ENCODE measurements around the gene RBMS3.
"Not testable (repeated sequence)": the region's sequence is repeated elsewhere in the genome, so short reads cannot be mapped to it uniquely, and the experiment has no call there.

RBMS3 gene

DNA sequence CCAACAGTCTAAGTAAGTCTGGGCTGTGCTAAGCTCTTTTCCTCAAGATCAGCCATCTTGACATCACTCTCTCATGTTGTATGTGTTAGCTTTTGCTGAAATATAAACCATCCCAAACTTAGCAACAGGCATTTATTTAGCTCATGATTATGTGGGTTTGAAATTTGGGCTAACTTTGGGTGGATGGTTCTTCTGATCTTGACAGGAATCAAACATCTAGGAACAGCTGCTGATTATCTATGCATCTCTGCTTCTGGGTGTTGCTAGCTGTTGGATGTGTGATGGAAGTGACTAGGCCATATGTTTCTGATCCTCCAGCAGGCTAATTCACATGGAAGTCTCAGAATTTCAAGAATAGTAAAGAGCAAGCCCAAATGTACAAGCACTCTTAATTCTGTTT is 710.3 kb downstream of the RBMS3 start:
- no peak for DNase-seq

DNA sequence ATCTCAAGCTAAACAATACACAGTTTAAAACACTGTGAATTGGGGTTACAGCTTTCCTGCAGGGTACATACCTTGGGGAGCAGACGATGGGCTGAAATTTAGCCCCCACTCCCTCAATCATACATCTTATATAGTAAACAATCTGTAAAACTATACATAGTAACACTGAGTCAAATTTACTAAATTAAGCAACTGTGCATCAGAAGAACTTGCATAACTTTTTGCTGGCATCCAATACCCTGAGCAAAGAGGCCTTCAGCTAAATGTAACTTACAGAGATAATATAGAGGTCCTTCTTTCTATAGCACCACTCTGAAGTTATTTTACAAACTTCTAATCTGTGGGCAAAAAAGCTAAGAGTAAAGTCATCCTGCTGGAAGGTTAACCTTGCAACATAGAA is 721.9 kb downstream of the RBMS3 start:
- no peak for DNase-seq

DNA sequence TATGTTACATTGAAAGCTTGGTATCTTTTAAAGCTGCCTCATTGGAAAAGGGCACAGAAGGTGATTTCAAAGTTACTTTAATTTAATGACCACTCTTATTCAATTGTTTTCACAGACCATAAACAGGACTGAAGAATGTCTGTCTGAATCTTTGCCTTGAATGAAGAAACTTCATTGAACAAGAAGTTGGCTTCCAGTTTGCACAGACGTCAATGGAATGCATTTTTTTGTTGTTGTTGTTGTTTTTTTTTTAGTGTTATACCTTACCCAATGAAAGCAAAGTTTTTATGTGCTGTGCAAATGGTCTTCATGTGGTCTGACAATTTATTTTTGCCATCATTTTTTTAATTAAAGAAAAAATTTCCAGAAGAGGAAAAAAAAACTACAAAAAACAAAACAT is 722.9 kb downstream of the RBMS3 start:
- DNase-seq: no peak

DNA sequence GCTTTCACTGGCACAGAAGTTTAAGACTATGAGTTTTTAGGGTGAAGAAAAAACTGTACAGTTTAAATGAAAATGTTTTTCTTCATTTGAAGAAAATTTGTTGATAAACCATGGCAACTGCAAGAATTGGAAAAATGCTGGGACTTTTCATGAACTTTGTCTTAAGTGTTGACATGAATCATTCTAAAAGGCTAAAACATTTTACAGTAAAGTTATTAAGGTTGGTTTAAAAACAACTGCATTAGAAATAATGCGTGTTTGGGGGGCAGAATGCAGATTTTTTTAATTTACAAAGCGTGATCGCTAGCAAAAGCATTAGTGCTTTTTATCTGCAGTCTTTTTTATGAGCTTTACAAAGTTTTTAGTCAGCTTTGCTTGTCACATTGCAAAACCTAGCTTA is 723.6 kb downstream of the RBMS3 start:
- DNase-seq: no peak

DNA sequence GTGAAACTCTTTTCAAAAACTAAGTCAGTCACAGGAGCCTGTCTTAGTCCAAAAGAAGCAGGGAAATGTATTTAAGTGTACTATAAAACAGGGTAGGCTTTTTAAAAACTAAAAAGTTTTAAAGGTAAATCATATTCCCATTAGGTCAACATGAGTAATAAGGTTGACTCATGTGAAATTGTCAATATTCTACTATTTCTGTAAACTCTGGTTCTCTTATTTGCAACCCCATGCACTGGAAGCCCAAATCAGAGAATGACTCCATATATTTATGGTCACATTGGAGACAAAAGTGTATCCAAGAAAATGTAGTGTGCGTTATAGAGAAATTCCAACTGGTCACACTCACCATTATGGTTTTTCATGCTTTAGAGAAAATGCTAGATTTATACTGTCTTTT is 725.2 kb downstream of the RBMS3 start:
- no peak for DNase-seq

DNA sequence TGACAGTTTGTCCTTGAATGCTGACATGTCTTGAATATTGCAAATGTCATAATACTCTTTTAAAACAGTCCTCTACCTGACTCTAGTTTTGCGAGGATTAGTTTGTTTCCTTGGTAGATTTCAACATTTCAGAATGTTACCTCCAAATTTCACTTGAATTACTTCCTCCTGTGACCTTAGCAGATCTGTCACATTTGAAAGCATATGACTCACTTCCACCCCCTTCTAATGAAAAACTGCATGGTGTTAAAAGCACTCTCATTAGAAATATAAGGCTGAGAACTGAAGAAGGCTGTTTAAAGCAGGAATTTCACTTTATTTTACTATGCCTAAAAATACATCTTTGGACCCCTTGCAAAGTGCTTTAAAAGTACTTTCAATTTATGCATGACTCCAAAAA is 726.8 kb downstream of the RBMS3 start:
- DNase-seq: no peak

DNA sequence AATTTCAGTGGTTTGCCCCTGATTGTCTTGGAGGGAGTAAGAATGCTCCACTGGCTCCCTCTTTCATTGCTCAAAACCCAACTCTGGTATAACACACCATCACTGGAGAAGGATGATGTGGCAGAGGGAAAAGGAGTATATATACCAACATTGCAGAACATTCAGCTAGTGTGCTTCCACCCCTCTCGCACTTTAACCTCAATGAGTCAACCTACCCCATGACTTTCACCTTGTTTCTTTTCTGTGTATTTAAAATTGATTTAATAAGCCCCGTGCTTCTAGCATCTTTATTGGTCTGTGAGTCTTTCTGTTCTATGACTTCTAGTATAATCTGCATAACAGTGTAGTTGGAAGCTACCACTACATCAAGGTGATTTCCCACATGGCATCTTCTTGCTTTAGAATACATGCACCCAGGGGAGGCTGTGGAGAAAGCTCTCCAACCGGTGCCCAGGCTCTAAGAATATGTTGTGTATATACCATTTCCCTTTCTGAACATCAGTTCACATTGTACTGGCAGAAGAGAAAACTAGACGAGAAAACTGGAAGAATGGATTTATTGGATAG is 730.4 kb downstream of the RBMS3 start:
- no peak for DNase-seq

DNA sequence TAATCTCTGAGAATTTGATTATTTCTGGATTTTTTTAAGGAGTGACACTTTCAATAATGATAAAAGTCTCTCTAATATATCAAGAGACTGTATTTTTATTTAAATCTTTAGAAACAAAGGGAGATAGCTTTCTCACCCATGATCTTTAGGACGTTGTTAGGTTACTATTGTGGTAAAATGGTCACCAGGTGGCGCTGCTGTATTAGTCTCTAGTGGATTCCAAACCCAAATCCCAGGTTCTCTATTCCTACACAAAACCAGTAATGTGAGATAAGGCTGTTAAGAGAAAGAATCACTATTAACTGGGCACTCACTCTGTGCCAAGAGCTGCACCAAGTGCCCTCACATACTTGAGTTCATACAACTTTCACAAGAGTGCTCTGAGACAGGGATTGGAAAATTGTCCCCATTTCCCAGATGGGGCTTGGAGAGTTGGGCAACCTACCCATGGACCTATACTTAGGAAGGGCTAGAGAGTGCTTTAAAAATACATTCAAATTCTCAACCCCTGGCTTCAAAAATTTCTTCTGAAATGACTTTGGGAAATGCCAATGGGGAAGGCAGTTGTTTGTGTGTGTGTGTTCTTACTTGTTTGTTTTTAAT is 732.2 kb downstream of the RBMS3 start:
- DNase-seq: peak; percentile 42

DNA sequence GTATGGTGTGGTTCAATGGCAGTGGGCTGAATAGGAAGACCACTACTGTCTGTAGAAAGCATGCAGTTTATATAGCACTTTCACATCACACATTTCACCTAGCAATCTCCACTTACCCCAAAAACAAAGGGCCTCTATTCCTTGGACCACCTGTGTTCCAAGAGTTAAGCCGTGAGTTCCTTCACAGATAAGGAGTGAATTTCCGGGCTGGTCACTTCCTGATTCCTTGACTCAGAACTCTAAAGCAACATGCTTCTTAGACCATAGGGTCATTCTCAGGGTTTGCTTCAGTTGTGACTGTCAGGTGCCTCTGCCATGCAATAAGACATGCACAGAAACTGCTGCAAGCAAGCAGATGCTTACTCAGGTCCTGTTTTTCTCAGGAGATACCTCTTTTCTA is 737.0 kb downstream of the RBMS3 start:
- DNase-seq: no peak

DNA sequence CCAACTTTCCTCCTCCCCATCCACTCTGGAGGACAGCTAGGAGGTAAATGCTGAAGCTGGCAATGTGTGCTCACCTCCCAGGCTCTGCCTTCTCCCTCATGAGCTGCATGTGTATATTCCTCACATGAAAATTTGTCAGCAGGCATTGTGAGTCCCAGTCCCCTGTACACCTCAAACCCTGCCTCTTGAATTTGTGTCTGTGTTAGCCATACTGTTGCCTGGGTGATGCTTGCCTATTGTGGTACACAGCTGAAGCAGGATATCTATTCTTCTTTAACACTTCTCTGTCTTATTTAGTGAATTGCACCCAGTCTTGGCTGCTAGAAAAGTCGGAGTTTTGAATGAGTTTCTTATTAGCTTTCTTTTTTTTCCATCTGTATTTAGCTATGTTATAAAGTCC is 739.5 kb downstream of the RBMS3 start:
- DNase-seq: no peak

DNA sequence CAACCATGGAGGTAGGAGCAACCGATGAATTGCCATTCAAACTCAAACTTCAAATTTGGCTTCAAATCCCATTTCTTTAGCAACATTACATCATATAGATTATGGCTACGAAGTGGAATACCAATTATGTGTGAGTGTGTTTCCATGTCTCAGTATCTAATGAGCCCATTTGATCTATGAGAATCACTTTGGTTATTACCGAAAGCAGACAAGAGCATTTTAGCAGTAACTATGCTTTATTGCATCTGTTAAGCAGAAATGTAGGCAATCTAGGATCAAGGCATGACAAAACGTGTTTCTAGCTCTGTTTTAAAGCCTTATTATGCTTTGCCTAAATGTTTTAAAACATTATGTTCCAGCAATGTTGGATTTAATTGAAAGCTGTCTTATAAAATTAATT is 743.6 kb downstream of the RBMS3 start:
- DNase-seq: no peak

DNA sequence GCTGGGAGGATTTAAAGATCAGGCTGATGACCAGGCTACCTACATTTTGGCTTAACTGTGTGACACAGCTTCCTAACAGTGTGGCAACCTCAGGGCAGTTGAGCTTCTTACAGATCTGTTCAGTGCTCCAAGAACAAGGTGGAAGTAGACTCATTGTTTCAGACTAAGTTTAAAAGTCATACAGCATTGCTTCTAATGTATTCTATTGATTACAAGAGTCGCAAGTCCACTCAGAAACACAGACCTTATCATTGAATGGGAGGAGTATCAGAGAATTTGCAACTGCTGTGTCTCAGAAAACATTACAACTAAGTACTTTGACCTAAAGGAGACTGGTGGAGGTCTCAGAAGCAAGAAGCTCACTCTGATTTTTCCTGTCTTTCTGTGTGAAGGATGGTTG is 746.0 kb downstream of the RBMS3 start:
- no peak for DNase-seq

DNA sequence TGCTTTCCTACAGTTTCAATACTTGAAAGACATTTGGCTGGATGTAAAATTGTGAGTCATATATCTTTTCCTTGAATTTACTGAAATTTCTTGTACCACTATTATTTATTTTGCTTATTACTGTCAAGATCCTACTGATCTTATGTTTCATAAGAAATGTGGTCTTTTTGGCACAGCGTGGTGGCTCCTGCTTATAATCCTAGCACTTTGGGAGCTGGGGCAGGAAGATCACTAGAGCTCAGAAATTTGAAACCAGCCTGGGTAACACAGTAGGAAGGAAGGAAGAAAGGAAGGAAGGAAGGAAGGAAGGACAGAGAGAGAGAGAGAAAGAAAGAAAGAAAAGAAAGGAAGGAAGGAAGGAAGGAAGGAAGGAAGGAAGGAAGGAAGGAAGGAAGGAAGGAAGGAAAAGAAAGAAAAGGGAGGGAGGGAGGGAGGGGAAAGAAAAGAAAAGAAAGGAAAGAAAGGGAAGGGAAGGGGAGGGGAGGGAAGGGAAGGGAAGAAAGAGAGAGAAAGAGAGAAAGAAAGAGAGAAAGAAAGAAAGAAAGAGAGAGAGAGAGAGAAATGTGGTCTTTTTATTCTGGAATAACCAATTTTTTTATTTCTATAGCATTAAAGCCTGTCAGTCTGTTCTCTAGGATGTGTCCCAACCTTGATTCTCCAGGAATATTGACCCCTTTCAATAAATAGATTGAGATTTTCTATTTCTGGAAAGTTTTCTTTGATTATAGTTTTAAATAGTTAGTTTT is 753.5 kb downstream of the RBMS3 start:
- DNase-seq: no peak

DNA sequence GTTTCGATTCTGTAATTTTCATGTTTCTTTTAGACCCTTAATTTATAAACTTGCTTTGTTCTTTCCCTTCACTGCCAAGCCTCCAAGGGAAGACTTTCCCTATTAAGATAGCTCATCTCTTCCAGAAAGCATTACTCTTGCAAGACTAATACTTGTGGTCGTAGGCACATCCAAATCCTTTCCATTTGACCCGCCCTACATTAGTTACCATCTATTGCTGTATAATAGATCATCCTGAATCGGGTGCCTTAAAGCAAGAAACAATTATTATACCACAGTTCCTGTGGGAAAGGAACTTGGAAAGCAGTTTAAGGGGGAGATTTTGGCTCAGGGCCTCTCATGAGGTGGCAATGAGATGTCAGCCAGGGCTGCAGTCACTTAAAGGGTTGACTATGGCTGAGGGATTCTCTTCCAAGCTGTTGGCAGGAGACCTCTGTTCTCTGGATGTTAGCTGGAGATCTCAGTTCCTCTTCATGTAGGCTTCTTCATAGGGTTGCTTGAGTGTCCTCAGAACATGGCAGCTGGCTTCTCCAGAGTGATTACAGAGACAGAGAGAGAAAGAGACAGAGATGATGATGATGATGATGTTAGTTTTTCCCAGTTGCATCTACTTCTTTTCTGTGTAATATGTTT is 755.2 kb downstream of the RBMS3 start:
- DNase-seq: no peak

DNA sequence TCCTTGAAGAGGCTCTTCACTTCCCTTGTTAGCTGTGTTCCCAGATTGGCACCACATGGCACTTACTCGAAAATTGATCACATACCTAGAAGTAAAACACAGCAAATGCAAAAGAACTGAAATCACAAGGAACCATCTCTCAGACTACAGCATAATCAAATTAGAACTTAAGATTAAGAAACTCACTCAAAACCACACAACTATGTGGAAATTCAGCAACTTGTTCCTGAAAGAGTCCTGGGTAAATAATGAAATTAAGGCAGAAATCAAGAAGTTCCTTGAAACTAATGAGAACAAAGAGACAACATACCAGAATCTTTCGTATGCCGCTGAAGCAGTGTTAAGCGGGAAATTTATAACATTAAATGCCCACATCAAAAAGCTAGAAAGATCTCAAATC is 759.3 kb downstream of the RBMS3 start:
- no peak for DNase-seq

DNA sequence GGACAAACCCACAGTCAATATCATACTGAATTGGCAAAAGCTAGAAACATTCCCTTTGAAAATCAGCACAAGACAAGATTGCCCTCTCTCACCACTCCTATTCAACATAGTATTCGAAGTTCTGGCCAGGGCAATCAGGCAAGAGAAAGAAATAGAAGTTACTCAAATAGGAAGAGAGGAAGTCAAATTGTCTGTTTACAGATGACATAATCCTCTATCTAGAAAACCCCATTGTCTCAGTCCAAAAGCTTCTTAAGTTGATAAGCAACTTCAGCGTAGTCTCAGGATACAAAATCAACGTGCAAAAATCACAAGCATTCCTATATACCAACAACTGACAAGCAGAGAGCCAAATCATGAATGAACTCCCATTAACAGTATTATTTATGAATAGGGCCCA is 760.6 kb downstream of the RBMS3 start:
- not testable (repeated sequence) for DNase-seq

DNA sequence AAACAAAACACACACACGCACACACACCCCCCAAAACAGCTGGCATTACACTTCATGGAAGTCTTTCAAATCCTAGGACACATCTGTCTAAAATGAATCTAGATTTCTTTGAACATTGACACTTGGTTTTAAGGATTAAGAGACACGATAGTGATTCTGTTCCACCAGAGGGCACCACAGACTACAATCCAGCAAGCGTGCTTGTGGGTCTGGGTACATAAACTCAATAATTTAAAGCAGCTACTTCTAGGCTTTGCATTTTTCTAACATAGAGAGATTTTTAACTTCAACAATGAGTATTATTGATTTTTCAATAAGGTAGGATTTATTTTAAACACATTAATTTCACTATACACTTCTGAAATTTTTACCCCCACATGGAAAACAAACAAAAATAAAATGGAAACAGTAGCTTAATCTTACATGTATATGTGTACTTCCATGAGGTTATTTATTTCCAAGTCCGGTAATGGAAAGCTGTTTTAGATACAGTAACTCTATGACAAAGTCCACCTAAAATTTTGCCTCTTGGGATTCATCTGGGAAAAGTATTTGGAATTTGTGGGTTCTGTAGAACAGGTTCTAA is 761.5 kb downstream of the RBMS3 start:
- DNase-seq: peak; percentile 59

DNA sequence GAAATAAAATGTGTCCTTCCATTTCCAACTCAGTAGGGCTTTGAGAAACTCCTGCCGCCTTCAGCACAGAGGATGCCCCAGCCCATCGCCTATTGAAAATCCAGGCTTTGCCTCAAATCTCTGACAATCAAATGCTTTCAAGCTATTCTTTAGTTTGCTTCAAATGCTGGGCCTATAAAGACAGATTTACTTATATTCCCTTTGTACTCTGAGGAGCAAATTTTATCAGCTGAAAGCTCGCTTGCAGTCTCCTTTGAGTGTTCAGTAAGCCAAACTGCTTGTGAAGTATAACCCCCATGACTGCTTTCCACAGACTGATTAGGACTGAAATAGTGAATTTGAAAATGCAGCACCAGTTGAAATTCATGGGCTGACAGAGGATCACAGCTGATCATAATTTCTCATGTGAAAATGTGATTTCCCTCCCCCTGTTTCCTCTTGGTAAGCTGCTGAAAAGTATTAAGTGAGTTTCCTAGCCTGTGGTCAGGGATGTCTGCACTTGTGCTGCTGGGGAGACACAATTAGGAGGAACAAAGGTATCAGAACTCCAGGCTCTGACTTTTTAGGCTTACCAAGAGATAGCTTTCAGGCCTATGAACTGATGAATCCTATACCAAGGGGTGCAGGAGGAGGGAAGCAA is 762.2 kb downstream of the RBMS3 start:
- no peak for DNase-seq

DNA sequence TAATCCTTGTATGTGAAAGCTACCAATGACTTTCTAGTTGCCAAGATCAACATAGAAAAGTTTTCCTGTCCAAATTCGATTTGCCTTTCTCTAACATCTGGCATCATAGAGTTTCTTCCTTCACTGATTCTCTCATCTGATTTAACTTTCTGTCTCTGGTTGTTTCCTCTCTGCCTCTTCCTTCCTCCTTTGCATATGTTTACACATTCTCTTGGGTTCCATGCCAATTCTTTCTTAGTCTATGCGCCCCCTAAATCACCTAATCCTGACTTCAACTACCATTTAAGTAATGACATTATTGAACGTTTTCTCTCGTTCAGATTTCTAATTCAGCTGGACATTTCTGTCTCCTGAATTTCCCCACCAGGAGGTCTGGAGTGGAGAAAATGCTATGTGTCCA is 763.6 kb downstream of the RBMS3 start:
- no peak for DNase-seq

DNA sequence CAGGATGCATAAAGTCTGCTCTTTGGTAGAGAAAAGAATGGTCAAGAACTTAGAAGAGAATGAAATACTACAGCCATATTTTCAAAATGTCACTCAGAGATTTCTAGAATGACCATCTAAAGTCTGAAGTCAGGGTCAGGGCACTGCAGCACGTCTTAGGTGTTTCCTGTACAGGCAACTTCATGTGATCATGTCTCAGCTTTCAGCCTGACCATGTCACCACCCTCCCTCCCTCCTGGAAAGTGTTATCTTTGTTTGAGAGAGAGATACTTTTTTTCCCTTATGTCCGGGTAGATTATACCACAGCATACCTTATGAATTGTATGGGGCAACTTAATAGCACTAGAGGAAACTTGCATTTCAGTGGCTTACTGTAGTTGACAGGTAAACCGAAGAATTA is 767.6 kb downstream of the RBMS3 start:
- no peak for DNase-seq

DNA sequence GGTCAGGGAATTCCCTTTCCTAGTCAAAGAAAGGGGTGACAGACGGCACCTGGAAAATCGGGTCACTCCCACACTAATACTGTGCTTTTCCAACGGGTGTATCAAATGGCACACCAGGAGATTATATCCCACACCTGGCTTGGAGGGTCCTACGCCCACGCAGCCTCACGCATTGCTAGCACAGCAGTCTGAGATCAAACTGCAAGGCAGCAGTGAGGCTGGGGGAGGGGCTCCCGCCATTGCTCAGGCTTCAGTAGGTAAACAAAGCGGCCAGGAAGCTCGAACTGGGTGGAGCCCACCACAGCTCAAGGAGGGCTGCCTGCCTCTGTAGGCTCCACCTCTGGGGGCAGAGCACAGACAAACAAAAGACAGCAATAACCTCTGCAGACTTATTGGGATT is 769.2 kb downstream of the RBMS3 start:
- DNase-seq: not testable (repeated sequence)

DNA sequence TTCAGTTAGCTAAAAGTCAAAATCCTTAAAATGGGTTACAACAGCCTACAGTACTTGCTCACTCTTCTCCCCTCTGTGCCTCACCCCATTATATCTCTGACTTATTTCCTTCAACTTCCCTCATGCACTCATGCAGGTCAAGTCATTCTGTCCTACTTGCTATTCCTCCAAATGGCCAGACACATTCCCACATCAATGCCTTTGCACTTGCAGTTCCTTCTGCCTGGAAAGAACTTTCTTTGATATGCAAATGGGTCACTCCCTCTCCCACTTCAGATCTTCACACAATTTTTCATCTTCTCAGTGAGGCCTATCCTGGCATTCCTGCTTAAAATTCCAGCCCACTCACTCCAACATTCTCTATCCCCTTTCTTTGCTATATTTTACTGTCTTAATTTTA is 778.4 kb downstream of the RBMS3 start:
- DNase-seq: no peak

All from NCI-H1092 treated with DMSO at 0.1 percent for 48 hours (cell line).